A549 (cell line): ENCODE data around the gene SEPTIN11.
A peak's percentile ranks its signal among the peaks of the same experiment; 100 is the strongest.

Source experiments
- CHD4 ChIP-seq: fragments of 200-600 bp; sonication (generic); IDR thresholded peaks from 2 replicates; pipeline ENCODE4 v1.6.1; 2016; ENCODE audit warnings: antibody characterized with exemption, mild to moderate bottlenecking, borderline replicate concordance
- ESRRA ChIP-seq: fragments of 150-350 bp; IDR thresholded peaks from 2 replicates; pipeline ENCODE4 v1.6.1; 2014; ENCODE audit warnings: mild to moderate bottlenecking, low read length, borderline replicate concordance
- MAFK ChIP-seq: fragments of 450-650 bp; IDR thresholded peaks from 2 replicates; pipeline ENCODE4 v1.6.1; 2014; ENCODE audit not compliant: partially characterized antibody
- MYC ChIP-seq: IDR thresholded peaks from 2 replicates; pipeline ENCODE4 v1.6.1; 2012; ENCODE audit warnings: mild to moderate bottlenecking, inconsistent platforms, low read length, improper control_type of control experiment, borderline replicate concordance
- POLR2A ChIP-seq: IDR thresholded peaks from 2 replicates; pipeline ENCODE4 v1.6.1; 2012; ENCODE audit warnings: mild to moderate bottlenecking, low read length
- RCOR1 ChIP-seq: fragments of 150-350 bp; IDR thresholded peaks from 2 replicates; pipeline ENCODE4 v1.6.1; 2014; ENCODE audit warnings: antibody characterized with exemption, low read length, low read depth
- RFX5 ChIP-seq: fragments of 450-650 bp; IDR thresholded peaks from 2 replicates; pipeline ENCODE4 v1.7.1; 2014; ENCODE audit warnings: antibody characterized with exemption, mild to moderate bottlenecking, moderate library complexity
- TP53 ChIP-seq: fragments of 250-450 bp; sonication (Bioruptor Pico); IDR thresholded peaks from 2 replicates; pipeline ENCODE4 v1.5.0; 2021; ENCODE audit warnings: mild to moderate bottlenecking, moderate library complexity
- TF ChIP-seq, protein P1 (sequence below): fragments of >200 bp; sonication (Bioruptor Twin); formaldehyde crosslinking; IDR thresholded peaks from 3 replicates; pipeline ENCODE4 v1.5.1; 2016
- TF ChIP-seq, protein P2 (sequence below): fragments of 200-600 bp; sonication (generic); IDR thresholded peaks from 2 replicates; pipeline ENCODE4 v1.6.1; 2016; ENCODE audit warnings: antibody characterized with exemption, mild to moderate bottlenecking, moderate library complexity
- TF ChIP-seq, protein P3 (sequence below): fragments of >200 bp; sonication (Bioruptor Twin); formaldehyde crosslinking; IDR thresholded peaks from 2 replicates; pipeline ENCODE4 v1.6.1; 2016

DNA sequence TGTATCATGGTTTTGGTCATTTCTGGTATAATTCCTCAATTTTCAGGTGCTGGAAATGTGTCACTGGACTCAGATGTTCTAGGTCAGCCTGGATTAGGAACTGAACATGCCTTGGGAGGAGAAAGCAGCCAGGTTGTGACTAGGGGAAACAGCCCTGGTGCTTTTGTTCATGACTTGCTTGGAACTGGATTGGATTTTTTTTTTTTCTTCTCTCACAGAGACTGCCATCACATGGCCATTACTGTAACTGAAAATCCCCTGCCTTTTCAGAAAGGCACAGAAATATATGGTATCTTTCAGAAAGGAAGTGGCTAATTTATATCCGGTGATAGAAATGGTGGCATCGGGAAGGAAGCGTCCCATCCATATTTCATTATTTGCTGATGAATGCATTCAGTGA lies 34.6 kb downstream of the SEPTIN11 start:
- TF ChIP-seq POLR2A (no peak), CHD4 (no peak), RCOR1 (no peak), MYC (no peak), TP53 (no peak), MAFK (peak; percentile 12), ESRRA (no peak), RFX5 (no peak)
- TF ChIP-seq, protein P1, sequence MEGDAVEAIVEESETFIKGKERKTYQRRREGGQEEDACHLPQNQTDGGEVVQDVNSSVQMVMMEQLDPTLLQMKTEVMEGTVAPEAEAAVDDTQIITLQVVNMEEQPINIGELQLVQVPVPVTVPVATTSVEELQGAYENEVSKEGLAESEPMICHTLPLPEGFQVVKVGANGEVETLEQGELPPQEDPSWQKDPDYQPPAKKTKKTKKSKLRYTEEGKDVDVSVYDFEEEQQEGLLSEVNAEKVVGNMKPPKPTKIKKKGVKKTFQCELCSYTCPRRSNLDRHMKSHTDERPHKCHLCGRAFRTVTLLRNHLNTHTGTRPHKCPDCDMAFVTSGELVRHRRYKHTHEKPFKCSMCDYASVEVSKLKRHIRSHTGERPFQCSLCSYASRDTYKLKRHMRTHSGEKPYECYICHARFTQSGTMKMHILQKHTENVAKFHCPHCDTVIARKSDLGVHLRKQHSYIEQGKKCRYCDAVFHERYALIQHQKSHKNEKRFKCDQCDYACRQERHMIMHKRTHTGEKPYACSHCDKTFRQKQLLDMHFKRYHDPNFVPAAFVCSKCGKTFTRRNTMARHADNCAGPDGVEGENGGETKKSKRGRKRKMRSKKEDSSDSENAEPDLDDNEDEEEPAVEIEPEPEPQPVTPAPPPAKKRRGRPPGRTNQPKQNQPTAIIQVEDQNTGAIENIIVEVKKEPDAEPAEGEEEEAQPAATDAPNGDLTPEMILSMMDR, result peak; percentile 20; the same call in 2 of the 3 replicates
- TF ChIP-seq, protein P2, sequence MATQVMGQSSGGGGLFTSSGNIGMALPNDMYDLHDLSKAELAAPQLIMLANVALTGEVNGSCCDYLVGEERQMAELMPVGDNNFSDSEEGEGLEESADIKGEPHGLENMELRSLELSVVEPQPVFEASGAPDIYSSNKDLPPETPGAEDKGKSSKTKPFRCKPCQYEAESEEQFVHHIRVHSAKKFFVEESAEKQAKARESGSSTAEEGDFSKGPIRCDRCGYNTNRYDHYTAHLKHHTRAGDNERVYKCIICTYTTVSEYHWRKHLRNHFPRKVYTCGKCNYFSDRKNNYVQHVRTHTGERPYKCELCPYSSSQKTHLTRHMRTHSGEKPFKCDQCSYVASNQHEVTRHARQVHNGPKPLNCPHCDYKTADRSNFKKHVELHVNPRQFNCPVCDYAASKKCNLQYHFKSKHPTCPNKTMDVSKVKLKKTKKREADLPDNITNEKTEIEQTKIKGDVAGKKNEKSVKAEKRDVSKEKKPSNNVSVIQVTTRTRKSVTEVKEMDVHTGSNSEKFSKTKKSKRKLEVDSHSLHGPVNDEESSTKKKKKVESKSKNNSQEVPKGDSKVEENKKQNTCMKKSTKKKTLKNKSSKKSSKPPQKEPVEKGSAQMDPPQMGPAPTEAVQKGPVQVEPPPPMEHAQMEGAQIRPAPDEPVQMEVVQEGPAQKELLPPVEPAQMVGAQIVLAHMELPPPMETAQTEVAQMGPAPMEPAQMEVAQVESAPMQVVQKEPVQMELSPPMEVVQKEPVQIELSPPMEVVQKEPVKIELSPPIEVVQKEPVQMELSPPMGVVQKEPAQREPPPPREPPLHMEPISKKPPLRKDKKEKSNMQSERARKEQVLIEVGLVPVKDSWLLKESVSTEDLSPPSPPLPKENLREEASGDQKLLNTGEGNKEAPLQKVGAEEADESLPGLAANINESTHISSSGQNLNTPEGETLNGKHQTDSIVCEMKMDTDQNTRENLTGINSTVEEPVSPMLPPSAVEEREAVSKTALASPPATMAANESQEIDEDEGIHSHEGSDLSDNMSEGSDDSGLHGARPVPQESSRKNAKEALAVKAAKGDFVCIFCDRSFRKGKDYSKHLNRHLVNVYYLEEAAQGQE, result no peak
- TF ChIP-seq, protein P3, sequence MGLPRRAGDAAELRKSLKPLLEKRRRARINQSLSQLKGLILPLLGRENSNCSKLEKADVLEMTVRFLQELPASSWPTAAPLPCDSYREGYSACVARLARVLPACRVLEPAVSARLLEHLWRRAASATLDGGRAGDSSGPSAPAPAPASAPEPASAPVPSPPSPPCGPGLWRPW, result no peak
